Erythroblast (primary cell): ENCODE data around the gene IL20RB.

Experiments
- DNase-seq, 2 experiments: peaks; one replicate each; lab custom pipeline; 2025; lab: John Stamatoyannopoulos, UW
- GATA1 ChIP-seq: IDR thresholded peaks from 2 replicates; pipeline ENCODE4 v1.6.1; 2011; ENCODE audit warnings: low read depth, mild to moderate bottlenecking, control low read depth, low read length, moderate library complexity
- POLR2A ChIP-seq: IDR thresholded peaks from 2 replicates; pipeline ENCODE4 v1.6.1; 2011; ENCODE audit warnings: mild to moderate bottlenecking, low read length

The IL20RB gene

DNA sequence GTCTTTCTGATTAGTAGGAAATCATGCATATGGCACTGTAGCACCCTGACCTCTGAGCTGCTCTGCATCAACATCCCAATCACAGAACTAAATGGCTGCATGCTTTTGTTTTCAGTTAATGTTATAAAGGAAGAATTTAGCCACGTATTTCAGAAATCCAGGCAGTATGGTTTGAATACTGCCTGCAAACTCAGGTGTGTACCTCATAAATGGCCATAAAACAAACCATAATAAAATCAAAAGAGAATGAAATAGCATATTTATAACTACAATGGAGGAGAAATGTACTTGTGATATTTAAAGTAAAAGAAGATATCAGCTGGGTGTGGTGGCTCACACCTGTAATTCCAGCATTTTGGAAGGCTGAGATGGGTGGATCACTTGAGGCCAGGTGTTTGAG lies 94.5 kb downstream of the IL20RB start:
- no peak for DNase-seq
- no peak for TF ChIP-seq GATA1
- TF ChIP-seq POLR2A: no peak
